Activated CD8-positive, alpha-beta T cell treated with anti-CD3 and anti-CD28 coated beads for 36 hours (primary cell): ENCODE data around the gene STAG1. TPM values are rescaled to one million over a fixed set of nuclear protein-coding genes. Genes with fewer than 3 reads are reported as not detected.

Experiments
- ATAC-seq: fragments of 200-7000 bp; cut with Tn5 transposase; one replicate; pipeline ENCODE4 v1.10.0; 2021; ENCODE audit warnings: mild to moderate bottlenecking, moderate library complexity
- CTCF ChIA-PET: fragments of 350-600 bp; sonication (Branson Sonifier 250); formaldehyde crosslinking; loops from one replicate; lab custom pipeline; 2021; ENCODE audit warnings: antibody characterized with exemption; lab: Charles Lee
- POLR2A ChIA-PET: fragments of 350-600 bp; sonication (Branson Sonifier 250); formaldehyde crosslinking; loops from one replicate; lab custom pipeline; 2021; ENCODE audit warnings: antibody characterized with exemption; lab: Charles Lee
- DNase-seq: peaks from one replicate; pipeline ENCODE4 v3.0.0-alpha.2; 2020
- H3K27ac Mint-ChIP-seq: one replicate; pipeline ENCODE4 v1.8.0; 2021; ENCODE audit warnings: mild to moderate bottlenecking, mixed read lengths
- H3K27me3 Mint-ChIP-seq: one replicate; pipeline ENCODE4 v1.8.0; 2021; ENCODE audit warnings: mixed read lengths
- H3K36me3 Mint-ChIP-seq: one replicate; pipeline ENCODE4 v1.8.0; 2021; ENCODE audit warnings: low read depth, mixed read lengths
- H3K4me1 Mint-ChIP-seq: one replicate; pipeline ENCODE4 v1.8.0; 2021; ENCODE audit warnings: low read depth, mixed read lengths
- H3K4me3 Mint-ChIP-seq: one replicate; pipeline ENCODE4 v1.8.0; 2021; ENCODE audit warnings: mild to moderate bottlenecking, moderate library complexity, mixed read lengths
- H3K9me3 Mint-ChIP-seq: one replicate; pipeline ENCODE4 v1.8.0; 2021; ENCODE audit warnings: mixed read lengths
- intact Hi-C: fragments of 100-400 bp; cut with micrococcal nuclease; formaldehyde crosslinking; loops from one replicate; pipeline ENCODE4 v1.10.0; 2022
- total RNA-seq, 2 experiments: library from RNA; stranded (reverse); gene quantifications; one replicate each; pipeline ENCODE4 v1.2.3, GENCODE V29; 2021
- TF ChIP-seq, protein P1 (sequence below): fragments of 200-600 bp; IDR thresholded peaks from one replicate; pipeline ENCODE4 v1.8.0; 2022; ENCODE audit warnings: antibody characterized with exemption, mild to moderate bottlenecking

STAG1 gene
- total RNA-seq, 2 experiments from 2014 or later, result 32.5 to 32.8 TPM

DNA sequence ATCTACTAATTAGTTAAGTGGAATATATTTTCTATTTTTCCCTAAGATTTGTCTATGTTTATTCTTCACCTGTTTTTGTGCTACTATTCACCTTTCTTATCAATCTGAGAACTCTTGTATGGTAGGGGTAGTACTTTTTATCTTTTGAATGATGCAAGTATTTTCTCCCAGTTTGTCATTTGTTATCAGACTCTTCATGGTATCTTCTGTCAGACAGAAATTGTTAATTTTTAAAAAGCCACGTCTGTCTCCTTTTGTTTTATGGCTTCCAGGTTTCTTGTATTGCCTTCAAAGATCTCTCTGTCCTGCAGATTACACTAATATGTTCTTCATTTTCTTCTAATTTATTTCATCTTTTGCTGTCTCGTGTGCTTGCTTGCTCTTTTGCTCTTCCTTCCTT is 317.7 kb downstream of the STAG1 start:
- Mint-ChIP-seq H3K27ac (no peak overlapping the region), H3K36me3 (peaks cover 22% of the 10 kb centered on the region), H3K4me3 (no peak overlapping the region), H3K27me3 (no peaks in the 10 kb centered on the region), H3K4me1 (no peaks in the 10 kb centered on the region), H3K9me3 (no peaks in the 10 kb centered on the region)
- CTCF ChIA-PET, result no interaction called here
- POLR2A ChIA-PET, result no interaction called here
- intact Hi-C loops, result no loop called here
- TF ChIP-seq, protein P1, sequence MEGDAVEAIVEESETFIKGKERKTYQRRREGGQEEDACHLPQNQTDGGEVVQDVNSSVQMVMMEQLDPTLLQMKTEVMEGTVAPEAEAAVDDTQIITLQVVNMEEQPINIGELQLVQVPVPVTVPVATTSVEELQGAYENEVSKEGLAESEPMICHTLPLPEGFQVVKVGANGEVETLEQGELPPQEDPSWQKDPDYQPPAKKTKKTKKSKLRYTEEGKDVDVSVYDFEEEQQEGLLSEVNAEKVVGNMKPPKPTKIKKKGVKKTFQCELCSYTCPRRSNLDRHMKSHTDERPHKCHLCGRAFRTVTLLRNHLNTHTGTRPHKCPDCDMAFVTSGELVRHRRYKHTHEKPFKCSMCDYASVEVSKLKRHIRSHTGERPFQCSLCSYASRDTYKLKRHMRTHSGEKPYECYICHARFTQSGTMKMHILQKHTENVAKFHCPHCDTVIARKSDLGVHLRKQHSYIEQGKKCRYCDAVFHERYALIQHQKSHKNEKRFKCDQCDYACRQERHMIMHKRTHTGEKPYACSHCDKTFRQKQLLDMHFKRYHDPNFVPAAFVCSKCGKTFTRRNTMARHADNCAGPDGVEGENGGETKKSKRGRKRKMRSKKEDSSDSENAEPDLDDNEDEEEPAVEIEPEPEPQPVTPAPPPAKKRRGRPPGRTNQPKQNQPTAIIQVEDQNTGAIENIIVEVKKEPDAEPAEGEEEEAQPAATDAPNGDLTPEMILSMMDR, result no peak
- ATAC-seq (no peak), DNase-seq (no peak)

- Mint-ChIP-seq H3K4me3 (no peak overlapping the region), H3K27me3 (no peaks in the 10 kb centered on the region), H3K4me1 (no peaks in the 10 kb centered on the region), H3K36me3 (peaks cover 24% of the 10 kb centered on the region), H3K27ac (no peak overlapping the region), H3K9me3 (no peaks in the 10 kb centered on the region)
- DNase-seq, result no peak
- CTCF ChIA-PET, result no interaction called here
- TF ChIP-seq, protein P1, result no peak
- POLR2A ChIA-PET, result interaction anchor here (0.6 to 1.4 kb wide), 2 partner anchors 8 to 165 kb away, joined by 3 read pairs; no protein-coding TSS in a partner anchor
- ATAC-seq, result no peak
- intact Hi-C loops, result no loop called here
Measured at GRCh38 chr3:136432685-136433084, 319.5 kb downstream of the STAG1 start.

GRCh38 chr3:136428167-136428566 is 324.0 kb downstream of the STAG1 start:
- ATAC-seq (no peak), DNase-seq (no peak)
- Mint-ChIP-seq H3K9me3 (no peaks in the 10 kb centered on the region), H3K27me3 (no peaks in the 10 kb centered on the region), H3K4me3 (no peak overlapping the region), H3K36me3 (peaks cover 22% of the 10 kb centered on the region), H3K4me1 (no peaks in the 10 kb centered on the region), H3K27ac (no peak overlapping the region)
- intact Hi-C loops, result no loop called here
- TF ChIP-seq, protein P1, result no peak
- POLR2A ChIA-PET, result no interaction called here
- CTCF ChIA-PET, result interaction anchor here (0.9 kb wide), 1 partner anchor 9 kb away, joined by 4 read pairs; no protein-coding TSS in a partner anchor

GRCh38 chr3:136427236-136427635 is 324.9 kb downstream of the STAG1 start:
- Mint-ChIP-seq H3K27me3 (no peaks in the 10 kb centered on the region), H3K9me3 (no peaks in the 10 kb centered on the region), H3K4me1 (no peaks in the 10 kb centered on the region), H3K27ac (no peak overlapping the region), H3K36me3 (peaks cover 18% of the 10 kb centered on the region), H3K4me3 (no peak overlapping the region)
- DNase-seq (no peak), ATAC-seq (no peak)
- intact Hi-C loops, result no loop called here
- TF ChIP-seq, protein P1, result no peak
- POLR2A ChIA-PET, result interaction anchor here (0.6 kb wide), 1 partner anchor 82 kb away, joined by 3 read pairs; no protein-coding TSS in a partner anchor
- CTCF ChIA-PET, result no interaction called here

DNA sequence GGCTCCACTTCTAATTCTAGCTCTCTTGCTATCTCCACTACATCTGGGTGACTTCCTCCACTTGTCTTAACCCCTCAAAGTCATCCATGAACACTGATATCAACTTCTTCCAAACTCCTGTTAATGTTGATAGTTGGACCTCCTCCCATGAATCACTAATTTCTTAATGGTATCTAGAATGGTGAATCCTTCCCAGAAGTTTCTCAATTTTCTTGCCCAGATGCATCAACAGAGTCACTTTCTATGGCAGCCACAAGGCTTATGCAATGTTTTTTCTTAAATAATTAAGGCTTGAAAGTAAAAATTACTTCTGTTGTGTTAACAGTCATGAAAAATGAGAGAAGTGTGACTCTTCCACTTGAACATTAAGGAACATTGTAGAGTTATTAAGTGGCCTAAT is 337.7 kb downstream of the STAG1 start:
- H3K27me3 Mint-ChIP-seq, result no peaks in the 10 kb centered on the region
- H3K36me3 Mint-ChIP-seq, result peaks cover 19% of the 10 kb centered on the region
- ChIA-PET CTCF (no interaction called here), POLR2A (no interaction called here)
- intact Hi-C loops, result no loop called here
- TF ChIP-seq, protein P1, result no peak
- H3K9me3 Mint-ChIP-seq, result no peaks in the 10 kb centered on the region
- H3K4me1 Mint-ChIP-seq, result no peaks in the 10 kb centered on the region
- no peak overlapping the region for H3K4me3 Mint-ChIP-seq
- no peak overlapping the region for H3K27ac Mint-ChIP-seq
- DNase-seq (no peak), ATAC-seq (no peak)
